Panc1 (cell line): ENCODE data around the gene DVL1. TPM values are rescaled to one million over a fixed set of nuclear protein-coding genes. Genes with fewer than 3 reads are reported as not detected.

Experiments used
- ATAC-seq: fragments of 200-7000 bp; cut with Tn5 transposase; 2 replicates; pipeline ENCODE4 v1.9.1; 2020; ENCODE audit warnings: mild to moderate bottlenecking, moderate library complexity
- BruUV-seq: library from RNA; stranded (reverse); fragments of 400-500 nt; replicated peaks from 2 replicates; lab custom pipeline; 2021; lab: Mats Ljungman, UMichigan
- CTCF ChIA-PET: fragments of 300-600 bp; sonication (Branson Sonifier 250); formaldehyde crosslinking; loops from one replicate; lab custom pipeline; 2022; ENCODE audit warnings: antibody characterized with exemption; lab: Charles Lee
- POLR2A ChIA-PET: fragments of 300-600 bp; sonication (Branson Sonifier 250); formaldehyde crosslinking; loops from one replicate; lab custom pipeline; 2022; ENCODE audit warnings: antibody characterized with exemption; lab: Charles Lee
- DNase-seq: peaks from one replicate; pipeline ENCODE4 v3.0.0-alpha.2; 2010; ENCODE audit warnings: low read depth, low spot score
- H3K27ac ChIP-seq: 2 replicates; pipeline ENCODE4 v1.5.1; 2011; ENCODE audit warnings: mild to moderate bottlenecking, low read length, inconsistent platforms
- H3K27me3 ChIP-seq: fragments of 200-500 bp; sonication (Bioruptor generic); 2 replicates; pipeline ENCODE4 v1.6.0; 2014; ENCODE audit warnings: low read length, inconsistent platforms; ENCODE audit not compliant: control insufficient read depth, insufficient read depth
- H3K36me3 ChIP-seq: fragments of 200-500 bp; sonication (Bioruptor generic); 2 replicates; pipeline ENCODE4 v1.5.1; 2014; ENCODE audit warnings: inconsistent platforms, mild to moderate bottlenecking, low read length, moderate library complexity; ENCODE audit not compliant: control insufficient read depth, insufficient read depth
- H3K4me1 ChIP-seq: 2 replicates; pipeline ENCODE4 v1.5.1; 2011; ENCODE audit warnings: inconsistent platforms, mild to moderate bottlenecking, low read length, moderate library complexity; ENCODE audit not compliant: control insufficient read depth, insufficient read depth
- H3K4me3 ChIP-seq, 2 experiments: 2 replicates each; pipeline ENCODE4 v1.5.1; 2011 to 2012; ENCODE audit warnings: low read depth in 2 of 2, low read length in 2 of 2, mild to moderate bottlenecking in 2 of 2, inconsistent platforms in 1 of 2, moderate library complexity in 1 of 2
- H3K9me3 ChIP-seq: fragments of 200-500 bp; sonication (Bioruptor generic); 2 replicates; pipeline ENCODE4 v1.5.1; 2014; ENCODE audit warnings: low read depth, mild to moderate bottlenecking, inconsistent platforms, low read length, moderate library complexity; ENCODE audit not compliant: control insufficient read depth, insufficient read depth
- CTCF ChIP-seq: fragments of 450-650 bp; IDR thresholded peaks from 2 replicates; pipeline ENCODE4 v1.5.1; 2017; ENCODE audit warnings: mild to moderate bottlenecking
- POLR2AphosphoS5 ChIP-seq: IDR thresholded peaks from 2 replicates; pipeline ENCODE4 v1.6.1; 2012; ENCODE audit warnings: mild to moderate bottlenecking, low read depth, low read length, moderate library complexity
- REST ChIP-seq, 2 experiments: IDR thresholded peaks; 2 replicates each; pipeline ENCODE4 v1.6.1; 2011 to 2012; ENCODE audit warnings: low read depth in 2 of 2, control low read depth in 1 of 2, low read length in 1 of 2, mild to moderate bottlenecking in 1 of 2, moderate library complexity in 1 of 2; ENCODE audit not compliant: insufficient read depth in 1 of 2
- SIN3A ChIP-seq: IDR thresholded peaks from 2 replicates; pipeline ENCODE4 v1.6.1; 2012; ENCODE audit warnings: low read depth, mild to moderate bottlenecking, low read length, moderate library complexity, borderline replicate concordance; ENCODE audit not compliant: insufficient read depth
- TCF7L2 ChIP-seq: IDR thresholded peaks from 2 replicates; pipeline ENCODE4 v1.6.1; 2011; ENCODE audit warnings: mild to moderate bottlenecking, low read depth, low read length, inconsistent platforms
- in situ Hi-C: cut with HindIII; loops from 2 replicates; pipeline ENCODE4 v1.10.0; 2016; ENCODE audit warnings: low sequenced_read_pairs, low pct_unique_long_range_greater_than_20kb
- intact Hi-C: fragments of 100-400 bp; cut with micrococcal nuclease; formaldehyde crosslinking; loops from one replicate; pipeline ENCODE4 v1.10.0; 2022; ENCODE audit not compliant: unreplicated experiment
- total RNA-seq: library from RNA; stranded (reverse); gene quantifications from one replicate; pipeline ENCODE4 v1.2.1, GENCODE V29; 2021; ENCODE audit not compliant: unreplicated experiment

Gene DVL1
- total RNA-seq, 1 experiment from 2014 or later: 144 TPM

GRCh38 chr1:1332774-1333480, 16.3 kb downstream of the DVL1 start:
- Histone ChIP-seq H3K4me3 (no peak overlapping the region), H3K9me3 (no peaks in the 10 kb centered on the region), H3K4me1 (no peaks in the 10 kb centered on the region), H3K27me3 (no peaks in the 10 kb centered on the region), H3K36me3 (no peaks in the 10 kb centered on the region), H3K27ac (no peak overlapping the region)
- ChIA-PET POLR2A (no interaction called here), CTCF (no interaction called here)
- DNase-seq: no peak
- peak in 1 of 2 experiments; percentile 13; a peak in 1 of 4 replicates for TF ChIP-seq REST (IDR thresholded peaks at IDR 0.05; ENCODE audit: insufficient read depth in 1 of 2, low read depth in 2 of 2, low read length in 1 of 2)
- TF ChIP-seq SIN3A: no peak
- intact Hi-C loops (no loop called here), in situ Hi-C loops (no loop called here)
- BruUV-seq: no TSS peak
- ATAC-seq: peak; percentile 3; the same call in 1 of the 2 replicates

- Histone ChIP-seq H3K27me3 (no peaks in the 10 kb centered on the region), H3K4me3 (no peak overlapping the region), H3K27ac (no peak overlapping the region), H3K36me3 (no peaks in the 10 kb centered on the region), H3K4me1 (no peaks in the 10 kb centered on the region), H3K9me3 (no peaks in the 10 kb centered on the region)
- CTCF ChIA-PET: no interaction called here
- intact Hi-C loops: no loop called here
- POLR2A ChIA-PET: no interaction called here
- no peak for DNase-seq
- TF ChIP-seq SIN3A (no peak), CTCF (no peak), TCF7L2 (no peak), POLR2AphosphoS5 (no peak), REST (IDR thresholded peaks at IDR 0.05; ENCODE audit: insufficient read depth in 1 of 2, low read depth in 2 of 2, low read length in 1 of 2) (no peak)
- peak; percentile 5; the same call in 1 of the 2 replicates for ATAC-seq
- in situ Hi-C loops: no loop called here
- no TSS peak for BruUV-seq
Observed at GRCh38 chr1:1332031-1332755, 17.0 kb downstream of the DVL1 start.
